Endothelial cell (in vitro differentiated cells): Measurements from ENCODE around the gene PRKG1. TPM values are rescaled to one million over a fixed set of nuclear protein-coding genes. Genes with fewer than 3 reads are reported as not detected.
A peak's percentile ranks its signal among the peaks of the same experiment; 100 is the strongest.
"Not testable (repeated sequence)": the region's sequence is repeated elsewhere in the genome, so short reads cannot be mapped to it uniquely, and the experiment has no call there.

Source experiments
- DNase-seq: peaks from one replicate; pipeline ENCODE4 v3.0.0; 2021; ENCODE audit warnings: low spot score
- H3K27ac Mint-ChIP-seq: one replicate; pipeline ENCODE4 v1.8.0; 2021; ENCODE audit warnings: mixed read lengths, inconsistent platforms; ENCODE audit not compliant: unreplicated experiment
- H3K27me3 Mint-ChIP-seq: one replicate; pipeline ENCODE4 v1.8.0; 2021; ENCODE audit warnings: mild to moderate bottlenecking, moderate library complexity, mixed read lengths, inconsistent platforms; ENCODE audit not compliant: unreplicated experiment
- H3K36me3 Mint-ChIP-seq: one replicate; pipeline ENCODE4 v1.8.0; 2021; ENCODE audit warnings: mild to moderate bottlenecking, low read depth, mixed read lengths, inconsistent platforms; ENCODE audit not compliant: unreplicated experiment
- H3K4me1 Mint-ChIP-seq: one replicate; pipeline ENCODE4 v1.8.0; 2021; ENCODE audit warnings: mild to moderate bottlenecking, mixed read lengths, inconsistent platforms; ENCODE audit not compliant: unreplicated experiment
- H3K4me3 Mint-ChIP-seq: one replicate; pipeline ENCODE4 v1.8.0; 2021; ENCODE audit warnings: mild to moderate bottlenecking, mixed read lengths, inconsistent platforms; ENCODE audit not compliant: unreplicated experiment
- H3K9me3 Mint-ChIP-seq: one replicate; pipeline ENCODE4 v1.8.0; 2021; ENCODE audit warnings: mixed read lengths, inconsistent platforms; ENCODE audit not compliant: unreplicated experiment
- total RNA-seq: library from RNA; stranded (reverse); fragmentation: NEBNext Ultra II Directional; extraction: Animal tissue kit (Norgen Biotek cat#: 25700); gene quantifications from one replicate; pipeline ENCODE4 v1.2.1, GENCODE V29; 2021; ENCODE audit not compliant: unreplicated experiment
- TF ChIP-seq, protein P1 (sequence below): fragments of 200-600 bp; sonication (generic); IDR thresholded peaks from one replicate; pipeline ENCODE4 v1.5.0; 2021; ENCODE audit warnings: antibody characterized with exemption; ENCODE audit not compliant: unreplicated experiment

The PRKG1 gene
- total RNA-seq, 1 donor from 2014 or later, result 10.7 TPM

DNA sequence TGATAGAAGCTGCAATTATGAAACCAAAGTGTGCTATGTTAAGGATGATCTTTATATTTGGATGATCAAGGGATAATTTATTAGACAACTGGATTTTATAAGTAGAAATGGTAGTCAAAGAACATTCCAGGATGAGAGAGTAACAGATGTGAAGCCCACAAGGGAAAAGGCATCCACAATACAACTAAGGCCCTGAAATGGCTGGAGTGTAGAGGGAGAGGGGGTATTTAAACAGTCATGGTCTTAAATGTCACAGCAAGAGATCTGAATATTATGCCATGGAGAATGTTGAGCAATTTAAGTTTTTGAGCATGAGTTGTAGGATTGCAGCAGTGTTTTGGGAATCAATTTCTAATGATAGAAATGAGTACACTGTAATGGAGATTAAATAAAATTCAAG, 957.5 kb downstream of the PRKG1 start:
- TF ChIP-seq, protein P1, sequence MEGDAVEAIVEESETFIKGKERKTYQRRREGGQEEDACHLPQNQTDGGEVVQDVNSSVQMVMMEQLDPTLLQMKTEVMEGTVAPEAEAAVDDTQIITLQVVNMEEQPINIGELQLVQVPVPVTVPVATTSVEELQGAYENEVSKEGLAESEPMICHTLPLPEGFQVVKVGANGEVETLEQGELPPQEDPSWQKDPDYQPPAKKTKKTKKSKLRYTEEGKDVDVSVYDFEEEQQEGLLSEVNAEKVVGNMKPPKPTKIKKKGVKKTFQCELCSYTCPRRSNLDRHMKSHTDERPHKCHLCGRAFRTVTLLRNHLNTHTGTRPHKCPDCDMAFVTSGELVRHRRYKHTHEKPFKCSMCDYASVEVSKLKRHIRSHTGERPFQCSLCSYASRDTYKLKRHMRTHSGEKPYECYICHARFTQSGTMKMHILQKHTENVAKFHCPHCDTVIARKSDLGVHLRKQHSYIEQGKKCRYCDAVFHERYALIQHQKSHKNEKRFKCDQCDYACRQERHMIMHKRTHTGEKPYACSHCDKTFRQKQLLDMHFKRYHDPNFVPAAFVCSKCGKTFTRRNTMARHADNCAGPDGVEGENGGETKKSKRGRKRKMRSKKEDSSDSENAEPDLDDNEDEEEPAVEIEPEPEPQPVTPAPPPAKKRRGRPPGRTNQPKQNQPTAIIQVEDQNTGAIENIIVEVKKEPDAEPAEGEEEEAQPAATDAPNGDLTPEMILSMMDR, result no peak
- H3K4me1 Mint-ChIP-seq, result peaks cover 32% of the 10 kb centered on the region
- DNase-seq, result no peak
- no peak overlapping the region for H3K4me3 Mint-ChIP-seq
- peaks cover 4% of the 10 kb centered on the region for H3K27me3 Mint-ChIP-seq
- H3K9me3 Mint-ChIP-seq, result no peaks in the 10 kb centered on the region
- H3K36me3 Mint-ChIP-seq, result no peaks in the 10 kb centered on the region
- H3K27ac Mint-ChIP-seq, result no peak overlapping the region

DNA sequence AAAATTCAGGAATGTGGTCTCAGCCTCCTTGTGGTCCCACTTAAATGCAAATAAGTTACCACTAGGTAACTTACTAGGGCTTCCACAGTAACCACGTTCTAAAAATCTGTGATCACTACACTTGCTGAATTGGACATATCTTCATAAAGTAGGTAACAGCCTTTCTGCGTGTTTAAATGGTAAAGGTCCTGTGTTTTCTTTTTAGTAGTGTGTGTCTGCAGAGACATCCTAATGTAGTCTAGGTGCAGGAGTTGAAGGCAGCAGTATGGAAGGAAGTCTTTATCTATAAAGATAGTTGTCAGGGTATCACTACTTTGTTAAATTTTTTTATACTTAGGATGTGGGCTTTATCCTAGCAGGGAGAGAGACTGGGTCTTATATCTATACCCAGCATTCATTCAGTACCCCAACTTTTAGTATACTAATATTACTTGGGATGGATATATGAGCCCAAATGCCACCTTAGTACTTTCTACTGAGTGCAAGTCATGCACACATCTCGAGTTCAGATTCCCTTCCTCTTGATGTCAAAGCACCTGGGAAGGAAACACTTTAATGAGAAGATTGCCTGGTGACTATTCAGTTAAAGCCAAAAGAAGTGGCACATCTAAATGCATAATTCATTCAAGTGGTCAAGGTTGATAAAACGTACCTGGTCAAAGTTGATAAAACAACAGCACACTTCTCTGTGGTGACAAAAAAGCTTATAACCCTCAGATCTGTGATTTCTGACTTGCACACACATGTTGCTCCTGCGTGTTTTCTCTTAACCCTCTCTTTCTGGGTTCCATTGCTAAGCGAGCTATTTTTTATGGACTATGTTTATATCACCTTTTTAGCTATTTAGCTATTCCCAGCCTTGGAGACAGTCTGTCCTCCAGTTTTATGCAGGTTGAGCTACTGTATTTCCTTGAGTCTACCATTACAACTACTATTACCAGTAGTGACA, 958.7 kb downstream of the PRKG1 start:
- Mint-ChIP-seq H3K4me1 (peaks cover 38% of the 10 kb centered on the region), H3K4me3 (no peak overlapping the region), H3K9me3 (no peaks in the 10 kb centered on the region), H3K36me3 (no peaks in the 10 kb centered on the region), H3K27ac (no peak overlapping the region), H3K27me3 (peaks cover 7% of the 10 kb centered on the region)
- TF ChIP-seq, protein P1, result no peak
- no peak for DNase-seq

DNA sequence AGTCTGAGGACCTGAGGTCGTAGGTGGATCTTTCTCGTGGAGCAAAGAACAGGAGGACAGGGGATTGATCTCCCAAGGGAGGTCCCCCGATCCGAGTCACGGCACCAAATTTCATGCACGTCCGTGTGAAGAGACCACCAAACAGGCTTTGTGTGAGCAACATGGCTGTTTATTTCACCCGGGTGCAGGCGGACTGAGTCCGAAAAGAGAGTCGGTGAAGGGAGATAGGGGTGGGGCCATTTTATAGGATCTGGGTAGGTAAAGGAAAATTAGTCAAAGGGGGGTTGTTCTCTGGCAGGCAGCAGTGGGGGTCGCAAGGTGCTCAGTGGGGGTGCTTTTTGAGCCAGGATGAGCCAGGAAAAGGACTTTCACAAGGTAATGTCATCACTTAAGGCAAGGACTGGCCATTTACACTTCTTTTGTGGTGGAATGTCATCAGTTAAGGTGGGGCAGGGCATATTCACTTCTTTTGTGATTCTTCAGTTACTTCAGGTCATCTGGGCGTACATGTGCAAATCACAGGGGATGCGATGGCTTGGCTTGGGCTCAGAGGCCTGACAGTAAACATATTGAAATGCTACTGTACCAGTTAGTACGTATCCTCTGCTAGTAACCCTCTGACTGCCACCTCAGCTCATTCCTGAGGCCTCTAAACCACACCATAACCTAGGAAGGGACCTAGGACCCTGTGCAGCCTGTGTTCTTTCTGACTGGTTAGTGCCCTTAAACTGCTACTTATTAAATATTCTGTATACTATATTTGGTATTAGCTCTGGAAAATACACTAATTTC, 964.9 kb downstream of the PRKG1 start:
- not testable (repeated sequence) for H3K27me3 Mint-ChIP-seq, H3K9me3 Mint-ChIP-seq, DNase-seq, H3K36me3 Mint-ChIP-seq, H3K27ac Mint-ChIP-seq
- H3K4me1 Mint-ChIP-seq, result peaks cover 46% of the 10 kb centered on the region
- peak overlapping the region; percentile 81 for H3K4me3 Mint-ChIP-seq

DNA sequence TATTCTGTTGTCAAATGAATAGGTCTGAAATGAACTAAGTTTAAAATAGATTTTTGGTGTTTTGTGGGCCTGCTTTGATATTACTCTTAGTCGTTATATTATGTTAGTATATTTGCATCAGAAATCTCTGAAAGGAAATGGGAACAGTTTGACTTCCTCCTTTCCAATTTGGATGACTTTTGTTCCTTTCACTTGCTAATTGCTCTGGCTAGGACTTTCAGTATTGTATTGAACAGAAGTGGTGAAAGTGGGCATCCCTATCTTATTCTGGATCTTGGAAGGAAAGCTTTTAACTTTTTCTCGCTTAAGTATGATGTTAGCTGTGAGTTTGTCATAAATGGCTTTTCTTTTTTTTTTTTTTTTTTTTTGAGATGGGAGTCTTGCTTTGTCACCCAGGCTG, 966.2 kb downstream of the PRKG1 start:
- H3K4me1 Mint-ChIP-seq, result peaks cover 37% of the 10 kb centered on the region
- H3K9me3 Mint-ChIP-seq, result no peaks in the 10 kb centered on the region
- peaks cover 7% of the 10 kb centered on the region for H3K36me3 Mint-ChIP-seq
- H3K4me3 Mint-ChIP-seq, result no peak overlapping the region
- H3K27ac Mint-ChIP-seq, result peak overlapping the region; percentile 33
- no peak for DNase-seq
- H3K27me3 Mint-ChIP-seq, result peaks cover 6% of the 10 kb centered on the region
- TF ChIP-seq, protein P1, result no peak

DNA sequence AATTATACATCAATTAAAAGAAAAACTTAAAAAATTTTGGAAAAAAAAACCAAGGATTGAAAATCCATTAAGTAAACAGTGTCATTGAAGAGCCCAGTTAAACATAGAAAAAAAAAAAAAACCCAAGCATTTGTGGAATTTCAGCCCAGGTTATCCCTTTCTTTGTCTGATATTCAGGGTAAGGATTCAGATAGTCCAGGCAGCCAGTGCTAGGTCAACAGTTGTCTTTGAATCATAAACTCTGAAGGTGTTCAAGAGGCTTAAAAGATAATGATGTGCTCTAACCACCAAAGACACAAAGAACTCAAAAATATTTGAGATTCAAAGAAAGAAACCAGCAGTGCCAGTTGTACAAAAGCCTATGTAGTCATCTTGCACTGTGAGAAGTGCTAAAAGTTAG, 969.5 kb downstream of the PRKG1 start:
- TF ChIP-seq, protein P1, result no peak
- peaks cover 3% of the 10 kb centered on the region for H3K27me3 Mint-ChIP-seq
- H3K4me3 Mint-ChIP-seq, result no peak overlapping the region
- no peak overlapping the region for H3K27ac Mint-ChIP-seq
- H3K9me3 Mint-ChIP-seq, result no peaks in the 10 kb centered on the region
- H3K4me1 Mint-ChIP-seq, result peaks cover 18% of the 10 kb centered on the region
- H3K36me3 Mint-ChIP-seq, result no peaks in the 10 kb centered on the region
- DNase-seq, result no peak
